Measurements from ENCODE around the gene GLT6D1.

DNA sequence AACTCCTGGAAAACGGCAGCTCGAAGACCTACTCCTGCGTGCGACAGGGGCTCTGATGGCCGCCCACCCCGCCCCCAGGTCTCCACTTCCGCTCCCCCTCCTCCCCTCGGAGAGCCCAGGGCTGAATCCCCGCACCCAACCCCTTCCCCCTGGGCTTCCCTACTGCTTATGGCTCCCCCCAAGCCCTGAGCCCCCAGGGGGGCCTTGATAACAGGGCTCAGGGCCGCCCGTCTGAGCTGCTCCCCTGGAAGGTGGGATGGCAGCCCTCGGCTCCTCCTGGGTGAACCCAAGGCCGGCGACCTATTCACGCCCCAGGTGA lies 30.4 kb downstream of the GLT6D1 start:
- TF ChIP-seq, protein P1, sequence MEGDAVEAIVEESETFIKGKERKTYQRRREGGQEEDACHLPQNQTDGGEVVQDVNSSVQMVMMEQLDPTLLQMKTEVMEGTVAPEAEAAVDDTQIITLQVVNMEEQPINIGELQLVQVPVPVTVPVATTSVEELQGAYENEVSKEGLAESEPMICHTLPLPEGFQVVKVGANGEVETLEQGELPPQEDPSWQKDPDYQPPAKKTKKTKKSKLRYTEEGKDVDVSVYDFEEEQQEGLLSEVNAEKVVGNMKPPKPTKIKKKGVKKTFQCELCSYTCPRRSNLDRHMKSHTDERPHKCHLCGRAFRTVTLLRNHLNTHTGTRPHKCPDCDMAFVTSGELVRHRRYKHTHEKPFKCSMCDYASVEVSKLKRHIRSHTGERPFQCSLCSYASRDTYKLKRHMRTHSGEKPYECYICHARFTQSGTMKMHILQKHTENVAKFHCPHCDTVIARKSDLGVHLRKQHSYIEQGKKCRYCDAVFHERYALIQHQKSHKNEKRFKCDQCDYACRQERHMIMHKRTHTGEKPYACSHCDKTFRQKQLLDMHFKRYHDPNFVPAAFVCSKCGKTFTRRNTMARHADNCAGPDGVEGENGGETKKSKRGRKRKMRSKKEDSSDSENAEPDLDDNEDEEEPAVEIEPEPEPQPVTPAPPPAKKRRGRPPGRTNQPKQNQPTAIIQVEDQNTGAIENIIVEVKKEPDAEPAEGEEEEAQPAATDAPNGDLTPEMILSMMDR (conservative IDR thresholded peaks at IDR 0.05) = no peak
- TF ChIP-seq ZFX (IDR thresholded peaks at IDR 0.05) = no peak
